ENCODE results near the gene MDM4.

The MDM4 gene

DNA sequence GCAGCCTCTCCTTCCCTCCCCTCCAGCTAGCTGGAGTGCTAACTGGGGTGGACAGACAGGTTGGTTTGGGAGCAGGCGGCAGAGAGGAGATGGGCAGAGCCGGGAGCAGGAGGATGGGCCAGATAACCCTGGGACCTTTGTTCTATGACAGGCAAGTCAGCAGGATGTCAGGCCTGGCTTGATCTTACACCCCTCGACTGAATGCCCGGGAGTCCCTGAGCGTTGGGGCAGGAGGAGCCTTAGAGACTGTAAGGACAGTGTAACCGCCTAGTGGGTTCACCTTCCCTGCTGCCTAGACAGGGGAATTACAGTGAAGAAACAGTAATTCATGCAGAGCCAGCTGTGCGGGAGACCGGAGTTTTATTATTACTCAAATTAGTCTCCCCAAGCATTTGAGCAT lies 60.2 kb downstream of the MDM4 start:
- in situ Hi-C loops (cut with HindIII; ENCODE audit: low sequenced_read_pairs), result no loop called here
- TF ChIP-seq, protein P1, sequence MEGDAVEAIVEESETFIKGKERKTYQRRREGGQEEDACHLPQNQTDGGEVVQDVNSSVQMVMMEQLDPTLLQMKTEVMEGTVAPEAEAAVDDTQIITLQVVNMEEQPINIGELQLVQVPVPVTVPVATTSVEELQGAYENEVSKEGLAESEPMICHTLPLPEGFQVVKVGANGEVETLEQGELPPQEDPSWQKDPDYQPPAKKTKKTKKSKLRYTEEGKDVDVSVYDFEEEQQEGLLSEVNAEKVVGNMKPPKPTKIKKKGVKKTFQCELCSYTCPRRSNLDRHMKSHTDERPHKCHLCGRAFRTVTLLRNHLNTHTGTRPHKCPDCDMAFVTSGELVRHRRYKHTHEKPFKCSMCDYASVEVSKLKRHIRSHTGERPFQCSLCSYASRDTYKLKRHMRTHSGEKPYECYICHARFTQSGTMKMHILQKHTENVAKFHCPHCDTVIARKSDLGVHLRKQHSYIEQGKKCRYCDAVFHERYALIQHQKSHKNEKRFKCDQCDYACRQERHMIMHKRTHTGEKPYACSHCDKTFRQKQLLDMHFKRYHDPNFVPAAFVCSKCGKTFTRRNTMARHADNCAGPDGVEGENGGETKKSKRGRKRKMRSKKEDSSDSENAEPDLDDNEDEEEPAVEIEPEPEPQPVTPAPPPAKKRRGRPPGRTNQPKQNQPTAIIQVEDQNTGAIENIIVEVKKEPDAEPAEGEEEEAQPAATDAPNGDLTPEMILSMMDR (IDR thresholded peaks at IDR 0.05; ENCODE audit: low read depth, low read length, missing control alignments), result no peak
- no peak for DNase-seq (ENCODE audit: low read depth)
- H3K4me3 ChIP-seq (ENCODE audit: low read depth, low read length), result no peak overlapping the region

DNA sequence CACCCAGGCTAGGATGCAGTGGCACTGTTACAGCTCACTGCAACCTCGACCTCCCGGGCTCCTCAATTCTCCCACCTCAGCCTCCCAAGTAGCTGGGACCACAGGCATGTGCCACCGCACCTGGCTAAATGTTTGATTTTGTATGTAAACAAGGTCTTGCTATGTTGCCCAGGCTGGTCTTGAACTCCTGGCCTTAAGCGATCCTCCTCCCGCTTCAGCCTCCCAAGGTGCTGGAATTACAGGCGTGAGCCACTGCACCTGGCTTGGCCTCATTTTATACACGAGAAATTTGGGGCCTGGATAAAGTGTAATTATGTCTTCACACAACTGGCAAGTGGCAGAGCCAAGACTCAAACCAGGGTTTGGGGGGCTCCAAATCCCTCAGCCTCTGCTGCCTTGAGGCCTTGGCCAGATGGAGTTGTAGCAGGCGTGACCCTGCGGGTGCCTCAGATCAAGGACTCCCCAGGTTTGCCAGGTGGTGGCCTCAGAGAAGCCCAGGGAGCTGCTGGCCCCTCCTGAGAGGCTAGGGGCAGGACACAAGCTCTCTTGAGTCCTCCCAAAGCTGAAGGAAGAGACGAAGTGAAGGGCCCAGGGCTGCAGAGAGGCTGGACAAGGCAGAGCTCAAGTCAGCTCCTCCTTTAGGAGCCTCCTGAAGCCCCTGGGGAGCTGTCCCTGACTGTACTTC lies 61.7 kb downstream of the MDM4 start:
- TF ChIP-seq, protein P1 (IDR thresholded peaks at IDR 0.05; ENCODE audit: low read depth, low read length, missing control alignments), result no peak
- no peak for DNase-seq (ENCODE audit: low read depth)
- in situ Hi-C loops (cut with HindIII; ENCODE audit: low sequenced_read_pairs), result no loop called here
- no peak overlapping the region for H3K4me3 ChIP-seq (ENCODE audit: low read depth, low read length)

DNA sequence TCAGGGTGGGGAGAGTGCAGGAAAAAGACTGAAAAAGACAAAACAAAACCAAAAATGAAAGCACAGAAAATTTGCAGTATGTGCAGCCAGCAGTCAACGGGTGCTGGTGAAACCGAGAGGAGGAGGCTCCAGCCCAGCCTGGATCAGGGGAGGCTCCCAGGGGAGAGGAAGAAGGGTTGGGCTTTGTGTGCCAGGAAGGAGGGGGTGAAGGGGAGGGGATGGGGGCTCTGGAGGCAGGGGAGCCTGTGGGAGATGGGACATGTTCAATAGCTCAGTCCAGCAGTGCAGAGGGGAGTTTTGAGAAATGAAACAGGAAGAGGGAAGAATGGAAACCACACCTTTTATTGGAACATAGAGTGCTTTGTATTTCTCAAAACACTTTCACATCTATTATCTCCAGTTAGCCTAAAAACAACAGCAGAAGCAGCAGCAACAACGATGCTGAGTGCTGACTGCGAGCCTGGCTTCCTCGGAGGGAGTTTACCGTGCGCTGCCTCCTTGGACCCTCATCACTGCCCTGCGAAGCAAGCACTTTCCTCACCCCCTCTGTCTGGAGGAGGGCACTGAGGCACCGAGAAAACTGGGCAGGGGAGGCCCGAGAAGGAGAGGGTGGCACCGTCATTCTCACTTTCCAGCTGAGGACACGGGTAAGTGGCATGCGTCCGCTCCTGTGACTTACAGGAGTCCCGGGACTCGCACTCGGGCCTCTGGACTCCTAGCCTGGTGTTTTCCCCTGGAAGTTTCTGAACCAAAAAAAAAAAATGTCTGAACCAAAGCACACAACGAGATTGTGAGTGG lies 62.9 kb downstream of the MDM4 start:
- TF ChIP-seq, protein P1 (IDR thresholded peaks at IDR 0.05; ENCODE audit: low read depth, low read length, missing control alignments), result no peak
- in situ Hi-C loops (cut with HindIII; ENCODE audit: low sequenced_read_pairs), result no loop called here
- no peak overlapping the region for H3K4me3 ChIP-seq (ENCODE audit: low read depth, low read length)

DNA sequence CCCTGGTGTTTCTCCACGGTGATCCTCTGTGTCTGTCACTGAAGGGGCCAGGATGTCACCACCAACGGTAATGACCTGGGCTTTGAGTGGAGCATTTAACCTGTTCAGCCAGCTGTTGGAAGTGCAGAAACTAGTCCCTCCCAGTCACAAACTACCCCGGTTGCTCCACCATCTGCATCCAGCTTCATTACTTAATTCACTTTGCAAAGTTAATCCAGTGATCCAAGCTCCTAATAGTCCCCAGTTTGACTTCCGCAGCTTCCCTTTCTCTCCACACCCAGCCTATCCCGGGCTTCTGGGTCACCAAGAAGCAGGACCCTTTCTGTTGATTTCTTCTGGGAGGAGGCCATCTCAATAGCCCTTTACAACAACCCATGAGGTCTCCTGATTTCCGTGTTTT lies 63.5 kb downstream of the MDM4 start:
- TF ChIP-seq, protein P1 (IDR thresholded peaks at IDR 0.05; ENCODE audit: low read depth, low read length, missing control alignments), result no peak
- no peak overlapping the region for H3K4me3 ChIP-seq (ENCODE audit: low read depth, low read length)
- in situ Hi-C loops (cut with HindIII; ENCODE audit: low sequenced_read_pairs), result no loop called here
- DNase-seq (ENCODE audit: low read depth), result no peak

More for the DNA sequence above, 62.9 kb downstream of the MDM4 start:
- DNase-seq (ENCODE audit: low read depth), result no peak

DNA sequence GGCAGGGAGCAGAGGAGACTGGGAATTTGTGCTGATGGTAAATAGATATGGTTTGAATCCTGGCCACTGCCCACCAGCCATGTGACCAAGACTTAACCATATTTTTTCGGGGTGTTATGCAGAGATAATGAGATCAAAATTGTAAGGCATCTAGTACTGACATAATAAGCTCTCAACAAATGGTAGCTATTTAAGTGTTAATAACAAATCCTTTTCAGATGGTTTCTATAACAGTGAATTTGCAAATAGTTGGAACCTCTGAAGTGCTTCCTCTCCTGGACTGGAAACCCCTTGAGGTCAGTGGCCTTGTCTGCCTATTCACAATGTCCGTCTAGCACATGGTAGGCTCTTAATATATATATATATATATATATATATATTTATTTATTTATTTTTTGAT lies 64.7 kb downstream of the MDM4 start:
- in situ Hi-C loops (cut with HindIII; ENCODE audit: low sequenced_read_pairs), result no loop called here
- TF ChIP-seq, protein P1 (IDR thresholded peaks at IDR 0.05; ENCODE audit: low read depth, low read length, missing control alignments), result no peak
- DNase-seq (ENCODE audit: low read depth), result no peak
- no peak overlapping the region for H3K4me3 ChIP-seq (ENCODE audit: low read depth, low read length)

DNA sequence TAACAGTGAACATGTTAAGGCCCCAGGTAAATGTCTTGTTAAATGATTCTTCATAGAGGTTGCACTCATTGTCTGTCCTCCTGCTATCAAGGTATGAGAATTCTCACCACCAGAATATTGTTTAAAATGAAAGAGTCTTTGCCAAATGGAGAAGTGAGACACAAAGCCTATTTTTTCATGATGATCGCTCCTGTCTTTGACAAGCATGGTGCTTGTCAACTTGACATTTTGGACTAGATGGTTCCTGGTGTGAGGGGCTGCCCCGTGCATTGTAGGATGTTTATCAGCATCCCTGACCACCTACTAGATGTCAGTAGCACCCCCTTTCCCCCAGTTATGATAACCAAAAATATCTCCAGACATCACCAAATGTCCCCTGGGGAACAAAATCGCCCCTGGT lies 65.6 kb downstream of the MDM4 start:
- TF ChIP-seq, protein P1 (IDR thresholded peaks at IDR 0.05; ENCODE audit: low read depth, low read length, missing control alignments), result no peak
- in situ Hi-C loops (cut with HindIII; ENCODE audit: low sequenced_read_pairs), result no loop called here
- no peak overlapping the region for H3K4me3 ChIP-seq (ENCODE audit: low read depth, low read length)
- DNase-seq (ENCODE audit: low read depth), result no peak

All from astrocyte of the cerebellum (primary cell).